Fibroblast of lung (primary cell): ENCODE data around the gene ATP13A2. TPM values are rescaled to one million over a fixed set of nuclear protein-coding genes. Genes with fewer than 3 reads are reported as not detected.
"Not testable (repeated sequence)": the region's sequence is repeated elsewhere in the genome, so short reads cannot be mapped to it uniquely, and the experiment has no call there.

Source experiments
- DNase-seq, 2 donors: peaks; one replicate each; pipeline versions ENCODE4 v3.0.0 to v3.0.0-alpha.2; 2010; ENCODE audit warnings: low read depth in 2 of 2
- H2AFZ ChIP-seq: 2 replicates; pipeline ENCODE4 v1.5.1; 2012; ENCODE audit warnings: low read length, control low read depth, inconsistent platforms
- H3K27ac ChIP-seq: 2 replicates; pipeline ENCODE4 v1.5.1; 2011; ENCODE audit warnings: low read length, control low read depth; ENCODE audit not compliant: insufficient read depth
- H3K27me3 ChIP-seq: 2 replicates; pipeline ENCODE4 v1.5.1; 2011; ENCODE audit warnings: mild to moderate bottlenecking, low read length; ENCODE audit not compliant: control insufficient read depth, insufficient read depth
- H3K36me3 ChIP-seq: 2 replicates; pipeline ENCODE4 v1.5.1; 2011; ENCODE audit warnings: low read length; ENCODE audit not compliant: control insufficient read depth, insufficient read depth
- H3K4me1 ChIP-seq: 2 replicates; pipeline ENCODE4 v1.5.1; 2011; ENCODE audit warnings: low read length; ENCODE audit not compliant: control insufficient read depth, insufficient read depth; ENCODE audit errors: extremely low read depth
- H3K4me2 ChIP-seq: 2 replicates; pipeline ENCODE4 v1.5.1; 2011; ENCODE audit warnings: low read length, control low read depth; ENCODE audit not compliant: insufficient read depth; ENCODE audit errors: extremely low read depth
- H3K4me3 ChIP-seq, 4 experiments: fragments of 200-600 bp in 1 of 4; sonication (generic) in 1 of 4; replicated peaks in 1 of 4; 2 replicates each; pipeline ENCODE4 v1.5.1; 2011 to 2016; ENCODE audit warnings: low read length in 4 of 4, low read depth in 3 of 4, mild to moderate bottlenecking in 3 of 4, control low read depth in 2 of 4, inconsistent platforms in 1 of 4, mixed read lengths in 1 of 4; ENCODE audit not compliant: insufficient read depth in 1 of 4; ENCODE audit errors: control extremely low read depth in 1 of 4
- H3K79me2 ChIP-seq: 2 replicates; pipeline ENCODE4 v1.5.1; 2012; ENCODE audit warnings: mild to moderate bottlenecking, low read length, inconsistent platforms; ENCODE audit not compliant: control insufficient read depth, insufficient read depth
- H3K9ac ChIP-seq: 2 replicates; pipeline ENCODE4 v1.5.1; 2011; ENCODE audit warnings: mild to moderate bottlenecking, low read length, control low read depth; ENCODE audit not compliant: insufficient read depth
- H3K9me3 ChIP-seq: 2 replicates; pipeline ENCODE4 v1.5.1; 2012; ENCODE audit warnings: low read depth, low read length; ENCODE audit not compliant: control insufficient read depth, insufficient read depth
- H4K20me1 ChIP-seq: 2 replicates; pipeline ENCODE4 v1.5.1; 2011; ENCODE audit warnings: low read length; ENCODE audit not compliant: control insufficient read depth, insufficient read depth; ENCODE audit errors: extremely low read depth
- EZH2 ChIP-seq: IDR thresholded peaks from 2 replicates; pipeline ENCODE4 v1.5.1; 2012; ENCODE audit warnings: low read length, control low read depth, mild to moderate bottlenecking; ENCODE audit errors: missing control alignments
- polyA plus RNA-seq, 2 donors: library from polyadenylated mRNA; depleted of rRNA in 1 of 2; stranded (reverse) in 1 of 2; unstranded in 1 of 2; fragments of >200 nt; gene quantifications; 2 replicates each; pipeline ENCODE4 v1.2.1, GENCODE V29; 2011 to 2012; ENCODE audit warnings: missing spikeins in 1 of 2
- total RNA-seq: library from RNA; depleted of rRNA; stranded (reverse); fragments of >200 nt; gene quantifications from 2 replicates; pipeline ENCODE4 v1.2.1, GENCODE V29; 2014

The ATP13A2 gene
- total and polyA plus RNA-seq, 2 donors (not counting 1 experiment from before 2014, with no cell fraction given), result 6.5 to 10.9 TPM

- TF ChIP-seq EZH2, result no peak
- no peak for DNase-seq
- no peak overlapping the region for H3K9ac ChIP-seq
- H3K9me3 ChIP-seq, result no peaks in the 10 kb centered on the region
- no peaks in the 10 kb centered on the region for H3K36me3 ChIP-seq
- no peaks in the 10 kb centered on the region for H3K27me3 ChIP-seq
- no peaks in the 10 kb centered on the region for H3K79me2 ChIP-seq
- no peaks in the 10 kb centered on the region for H3K4me1 ChIP-seq
- H3K4me3 ChIP-seq, result no peak overlapping the region
- H3K4me2 ChIP-seq, result no peak overlapping the region
- H4K20me1 ChIP-seq, result no peaks in the 10 kb centered on the region
- no peak overlapping the region for H2AFZ ChIP-seq
- no peak overlapping the region for H3K27ac ChIP-seq
These were observed 73.1 kb downstream of the ATP13A2 start for GRCh38 chr1:16938351-16939321.

GRCh38 chr1:16936580-16936979 is 75.1 kb downstream of the ATP13A2 start:
- not testable (repeated sequence) for H3K79me2 ChIP-seq, H3K9me3 ChIP-seq, H3K9ac ChIP-seq, H3K4me3 ChIP-seq, H2AFZ ChIP-seq, H3K27me3 ChIP-seq, H3K36me3 ChIP-seq, H3K4me1 ChIP-seq, DNase-seq, H3K27ac ChIP-seq, H4K20me1 ChIP-seq, H3K4me2 ChIP-seq

Other genes starting within 250 kb of the ATP13A2 start
- gene RNU1-2, start 115.9 kb downstream of the ATP13A2 start, total RNA-seq, result under 0.01 and 3,997 TPM in 2 replicates
- not detected in 2 replicates for gene RNU1-2, start 115.9 kb downstream of the ATP13A2 start, polyA plus RNA-seq
- gene CROCC, start 90.0 kb downstream of the ATP13A2 start, total RNA-seq, result 20.3 and 22.3 TPM in 2 replicates
- gene CROCC, start 90.0 kb downstream of the ATP13A2 start, polyA plus RNA-seq, result 3.6 and 3.8 TPM in 2 replicates
- gene MFAP2, start 31.3 kb downstream of the ATP13A2 start, total RNA-seq, result 10.0 and 16.2 TPM in 2 replicates
- gene MFAP2, start 31.3 kb downstream of the ATP13A2 start, polyA plus RNA-seq, result 14.1 and 40.4 TPM in 2 replicates
- gene SDHB, start 42.1 kb upstream of the ATP13A2 start, total RNA-seq, result 157 and 170 TPM in 2 replicates
- gene SDHB, start 42.1 kb upstream of the ATP13A2 start, polyA plus RNA-seq, result 136 and 155 TPM in 2 replicates
- not detected in 2 replicates for gene PADI2, start 107.5 kb upstream of the ATP13A2 start, total RNA-seq
- gene PADI2, start 107.5 kb upstream of the ATP13A2 start, polyA plus RNA-seq, result 0.03 TPM in 1 of 2 replicates, not detected in the other
- gene PADI1, start 193.2 kb upstream of the ATP13A2 start, total RNA-seq, result not detected in 2 replicates
- not detected in 2 replicates for gene PADI1, start 193.2 kb upstream of the ATP13A2 start, polyA plus RNA-seq
- not detected in 2 replicates for gene PADI3, start 237.2 kb upstream of the ATP13A2 start, total RNA-seq
- gene PADI3, start 237.2 kb upstream of the ATP13A2 start, polyA plus RNA-seq, result not detected in 2 replicates